ENCODE data around the gene ISLR.

Gene ISLR

GRCh38 chr15:74127255-74127953 lies 46.1 kb upstream of the ISLR start (continued):
- TF ChIP-seq ZNF138 (tag by site-specific recombination; IDR thresholded peaks at IDR 0.05; ENCODE audit: borderline replicate concordance) (no peak), ZNF2 (tag by site-specific recombination; IDR thresholded peaks at IDR 0.05) (peak; percentile 84), ZNF350 (tag by site-specific recombination; IDR thresholded peaks at IDR 0.05) (no peak), ZNF558 (tag by site-specific recombination; IDR thresholded peaks at IDR 0.05) (no peak), ZNF362 (tag by site-specific recombination; IDR thresholded peaks at IDR 0.05) (no peak), ZNF221 (tag by site-specific recombination; IDR thresholded peaks at IDR 0.05; ENCODE audit: borderline replicate concordance) (no peak), ZNF521 (tag by site-specific recombination; IDR thresholded peaks at IDR 0.05) (no peak), PRDM1 (tag by site-specific recombination; IDR thresholded peaks at IDR 0.05) (no peak), SCRT1 (tag by site-specific recombination; IDR thresholded peaks at IDR 0.05; ENCODE audit: borderline replicate concordance) (no peak), ZNF776 (tag by site-specific recombination; IDR thresholded peaks at IDR 0.05; ENCODE audit: borderline replicate concordance) (no peak), CTCF (tag by site-specific recombination; IDR thresholded peaks at IDR 0.05) (peak; percentile 100), KLF17 (tag by site-specific recombination; IDR thresholded peaks at IDR 0.05) (peak; percentile 93), ZXDB (tag by site-specific recombination; IDR thresholded peaks at IDR 0.05) (peak; percentile 68), GLI2 (tag by site-specific recombination; IDR thresholded peaks at IDR 0.05; ENCODE audit: borderline replicate concordance, low read depth) (no peak), INSM2 (tag by site-specific recombination; IDR thresholded peaks at IDR 0.05) (peak; percentile 29; the same call in 1 of the 2 replicates), ZNF513 (tag by site-specific recombination; IDR thresholded peaks at IDR 0.05) (no peak), ZNF341 (tag by site-specific recombination; IDR thresholded peaks at IDR 0.05; ENCODE audit: low read depth) (peak; percentile 82), ZNF140 (tag by site-specific recombination; IDR thresholded peaks at IDR 0.05) (no peak), ZBTB8A (tag by site-specific recombination; IDR thresholded peaks at IDR 0.05) (peak; percentile 75), ZBTB10 (tag by site-specific recombination; IDR thresholded peaks at IDR 0.05) (peak; percentile 63; the same call in 1 of the 2 replicates), ZNF404 (tag by site-specific recombination; IDR thresholded peaks at IDR 0.05) (no peak), ZFP69B (tag by site-specific recombination; IDR thresholded peaks at IDR 0.05) (peak; percentile 77), MZF1 (tag by site-specific recombination; IDR thresholded peaks at IDR 0.05; ENCODE audit: borderline replicate concordance) (0 out of 2 replicates have a peak, but pooled peaks have one; percentile 32), ZNF548 (tag by site-specific recombination; IDR thresholded peaks at IDR 0.05) (peak; percentile 98), ZBTB21 (tag by site-specific recombination; IDR thresholded peaks at IDR 0.05) (no peak), ZNF169 (tag by site-specific recombination; IDR thresholded peaks at IDR 0.05) (no peak), ZNF792 (tag by site-specific recombination; IDR thresholded peaks at IDR 0.05) (no peak), ZBTB1 (tag by site-specific recombination; IDR thresholded peaks at IDR 0.05) (no peak), ZNF658 (tag by site-specific recombination; IDR thresholded peaks at IDR 0.05) (no peak), OVOL3 (tag by site-specific recombination; IDR thresholded peaks at IDR 0.05) (0 out of 2 replicates have a peak, but pooled peaks have one; percentile 42)

Data from HEK293 (cell line).